Stimulated activated CD4-positive, alpha-beta T cell treated with anti-CD3 and anti-CD28 coated beads, Interleukin-15, amount 100 ng/mL, for 48 hours (primary cell): Measurements from ENCODE around the gene HDAC7.

ENCODE experiments used
- DNase-seq, 2 donors: peaks; one replicate each; pipeline ENCODE4 v3.0.0-alpha.2; 2020; ENCODE audit warnings: low read depth in 2 of 2

The HDAC7 gene

DNA sequence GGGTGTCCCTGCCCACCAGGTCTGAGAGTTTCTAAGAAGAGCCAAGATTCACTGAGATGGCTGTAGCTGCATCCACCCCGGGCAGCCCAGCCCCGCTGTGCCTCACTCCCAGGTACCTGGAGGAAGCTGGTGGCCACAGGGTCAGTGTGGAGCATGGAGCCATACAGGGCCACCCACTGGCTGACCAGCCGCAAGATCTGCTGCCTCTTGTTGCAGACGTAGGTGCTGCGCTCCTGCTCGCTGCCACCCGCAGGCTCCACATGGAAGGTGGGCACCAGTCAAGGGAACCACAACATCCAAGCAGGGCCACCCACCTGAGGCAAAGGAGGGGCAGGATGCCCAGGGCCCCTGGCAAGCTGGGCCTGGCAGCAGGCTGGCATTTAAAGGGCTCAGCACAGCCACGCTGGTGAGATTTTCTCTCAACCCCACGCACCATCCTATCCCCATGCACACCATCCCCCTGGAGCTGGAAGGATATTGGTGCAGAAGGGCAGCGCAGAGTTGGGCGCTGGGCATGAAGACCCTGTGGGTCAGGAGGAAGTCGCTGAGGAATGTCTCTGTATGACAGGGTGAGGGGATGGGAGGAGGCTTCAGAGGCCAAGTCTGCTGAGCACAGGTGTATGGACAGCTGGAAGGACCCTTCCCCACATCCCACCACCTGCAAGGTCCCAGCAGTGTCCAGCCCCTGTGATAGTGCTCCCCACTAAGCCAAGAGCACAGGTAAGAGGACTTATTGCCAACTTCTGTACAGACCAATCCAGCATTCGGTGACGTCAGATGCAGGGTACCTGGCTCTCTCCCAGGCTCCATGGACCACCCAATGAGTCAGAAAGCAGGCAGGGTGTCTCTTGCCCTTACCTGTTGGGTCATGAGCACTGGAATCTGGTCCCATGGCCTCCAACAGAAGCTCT, 71.9 kb downstream of the HDAC7 start:
- DNase-seq, result no peak

DNA sequence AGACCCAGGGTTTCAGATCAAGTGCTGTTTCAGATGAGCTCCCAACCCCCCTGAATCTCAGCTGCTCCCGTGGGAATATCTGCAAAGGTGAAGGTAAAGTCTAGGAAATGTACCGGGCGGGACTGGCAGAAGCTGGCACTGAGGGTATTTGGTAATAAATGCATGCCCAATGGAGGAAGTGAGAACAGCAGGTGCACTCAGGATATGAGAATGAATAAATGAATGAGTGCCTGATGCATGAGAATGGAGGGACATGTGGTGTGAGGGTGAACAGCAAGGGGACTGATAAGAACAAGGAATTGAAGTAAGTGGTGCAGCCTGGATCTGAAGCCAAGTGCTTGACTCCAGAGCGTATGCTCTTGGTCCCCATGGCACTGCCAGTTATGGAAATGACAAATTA, 72.6 kb downstream of the HDAC7 start:
- DNase-seq, result no peak

GRCh38 chr12:47746523-47746922, 73.2 kb downstream of the HDAC7 start:
- no peak for DNase-seq

GRCh38 chr12:47746073-47746472, 73.6 kb downstream of the HDAC7 start:
- no peak for DNase-seq

DNA sequence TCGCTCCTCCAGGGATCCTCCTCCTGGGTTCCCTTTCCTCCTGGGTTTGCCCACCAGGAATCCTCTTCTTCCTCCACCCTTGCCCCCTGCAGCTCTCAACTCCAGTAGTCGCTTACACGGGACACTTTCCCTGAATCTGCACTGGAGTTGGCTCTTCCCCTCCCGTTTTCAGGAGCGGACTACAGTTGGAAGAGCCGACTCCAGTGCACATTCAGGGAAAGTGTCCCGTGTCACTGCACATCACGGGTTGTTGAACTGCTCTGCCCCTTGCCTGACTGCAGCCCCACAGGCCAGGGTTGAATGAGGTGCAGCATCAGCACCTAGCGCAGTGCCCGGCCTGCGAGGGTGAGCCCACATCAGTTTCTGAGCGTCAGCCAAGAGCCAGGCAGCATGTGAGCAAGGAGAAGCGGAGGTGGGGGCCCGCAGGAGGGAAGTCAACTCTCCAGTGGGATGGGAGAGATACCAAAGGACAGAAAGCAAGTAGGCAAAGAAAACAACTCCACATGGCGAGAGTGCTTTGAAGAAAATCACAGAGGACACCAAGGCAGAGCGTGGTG, 74.1 kb downstream of the HDAC7 start:
- no peak for DNase-seq

DNA sequence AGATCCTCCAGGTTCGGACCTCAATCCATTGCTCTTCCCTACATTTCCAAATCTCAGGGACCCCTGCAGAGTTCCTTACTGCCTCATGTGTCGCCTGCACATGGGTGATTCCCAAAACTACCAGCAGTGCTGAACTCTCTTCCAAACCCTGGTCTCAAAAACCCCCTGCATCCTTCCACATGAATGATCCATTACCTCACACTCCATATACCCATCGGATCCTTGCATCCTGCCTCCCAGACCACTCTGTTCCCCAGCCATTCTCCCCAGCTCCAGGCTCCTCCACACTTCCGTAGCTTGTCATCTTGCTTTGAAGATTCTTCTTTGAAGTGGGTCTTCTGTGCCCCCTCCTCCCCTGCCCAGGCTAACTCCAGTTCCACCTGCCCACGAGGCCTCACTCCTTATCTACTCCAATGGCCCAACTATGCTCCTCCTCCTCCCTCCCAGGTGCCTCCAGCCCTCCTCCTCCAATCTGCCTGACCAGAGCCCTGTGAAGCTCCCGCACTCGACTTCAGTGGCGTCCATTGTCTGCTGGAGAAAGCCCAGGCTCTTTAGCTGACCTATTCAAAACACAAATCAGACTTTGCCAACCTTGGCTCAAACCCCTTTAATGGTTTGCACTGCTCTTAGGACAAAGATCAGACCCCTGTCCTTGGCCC, 74.8 kb downstream of the HDAC7 start:
- DNase-seq, result no peak

GRCh38 chr12:47744005-47744651, 75.6 kb downstream of the HDAC7 start:
- DNase-seq, result peak in 1 of 2 donors; percentile 41

DNA sequence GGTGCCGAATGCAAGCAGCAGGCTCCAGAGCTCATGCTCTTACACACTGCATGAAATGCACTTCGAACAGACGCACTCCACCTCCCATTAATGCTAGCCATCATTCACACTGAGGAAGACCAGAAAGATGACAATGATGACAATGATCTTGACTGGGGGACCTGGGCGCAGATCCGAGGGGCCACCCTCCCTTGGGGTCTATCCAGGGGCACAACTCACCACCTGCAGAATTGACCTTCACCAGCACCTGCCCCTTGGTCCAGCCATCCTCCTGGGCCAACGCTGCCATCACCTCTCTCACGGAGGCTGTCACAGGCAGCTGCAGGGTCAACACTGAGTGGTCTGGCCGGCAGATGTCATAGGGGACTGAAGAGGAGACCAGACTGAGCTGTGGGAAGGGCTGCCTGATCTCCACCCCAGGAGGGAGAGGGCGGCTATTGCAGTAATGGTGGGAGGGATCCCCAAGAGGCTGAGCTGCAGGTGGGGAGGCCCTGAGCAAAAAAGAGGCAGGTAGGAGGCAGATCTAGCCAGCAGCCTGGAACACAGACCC, 76.3 kb downstream of the HDAC7 start:
- no peak for DNase-seq

DNA sequence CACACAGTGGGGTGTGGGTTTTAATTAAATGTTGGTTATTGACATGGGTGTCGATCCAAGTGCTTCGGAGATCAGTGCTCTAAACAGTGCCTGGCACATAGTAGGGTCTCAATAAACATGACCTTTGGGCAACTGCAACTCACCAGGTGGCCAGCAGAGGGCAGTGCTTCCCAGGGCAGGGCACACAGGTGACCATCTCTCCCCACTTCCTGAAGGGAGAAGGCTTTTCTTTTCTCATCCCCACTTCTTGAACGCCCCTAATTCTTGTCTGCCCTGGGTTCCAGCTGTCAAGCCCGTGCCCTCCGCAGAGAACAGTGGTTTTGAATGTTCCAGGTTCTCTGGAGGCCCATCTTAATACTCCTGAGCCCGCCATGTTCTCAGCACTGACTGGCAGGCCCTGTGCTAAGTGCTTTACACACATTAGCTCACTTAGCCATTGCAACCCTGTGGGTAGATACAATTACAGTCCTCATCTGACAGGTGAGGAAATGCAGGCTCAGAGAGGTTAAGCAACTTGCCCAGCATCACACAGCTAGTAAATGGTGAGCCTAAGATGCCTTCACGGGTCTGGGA, 77.4 kb downstream of the HDAC7 start:
- DNase-seq, result peak; percentile 40 to 72

DNA sequence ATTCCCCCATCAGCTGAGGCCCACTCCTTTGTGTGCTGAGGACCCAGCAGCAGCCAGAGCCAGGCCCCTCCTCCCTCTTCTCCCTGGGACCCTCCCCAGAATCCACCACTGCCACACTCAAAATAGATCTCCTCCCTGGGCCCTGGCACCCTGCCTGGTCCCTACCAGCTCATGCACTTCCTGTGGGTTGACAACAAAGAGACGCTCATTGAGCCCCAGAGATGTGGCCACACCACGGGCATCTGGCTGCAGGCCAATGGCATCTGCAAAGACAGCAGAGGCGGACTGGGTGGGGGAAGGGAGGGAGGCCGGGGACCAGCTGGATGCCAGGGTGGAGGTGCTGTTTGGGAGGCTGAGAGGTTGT, 78.4 kb downstream of the HDAC7 start:
- DNase-seq, result peak; percentile 33 to 43

GRCh38 chr12:47740606-47741339, 78.9 kb downstream of the HDAC7 start:
- no peak for DNase-seq

DNA sequence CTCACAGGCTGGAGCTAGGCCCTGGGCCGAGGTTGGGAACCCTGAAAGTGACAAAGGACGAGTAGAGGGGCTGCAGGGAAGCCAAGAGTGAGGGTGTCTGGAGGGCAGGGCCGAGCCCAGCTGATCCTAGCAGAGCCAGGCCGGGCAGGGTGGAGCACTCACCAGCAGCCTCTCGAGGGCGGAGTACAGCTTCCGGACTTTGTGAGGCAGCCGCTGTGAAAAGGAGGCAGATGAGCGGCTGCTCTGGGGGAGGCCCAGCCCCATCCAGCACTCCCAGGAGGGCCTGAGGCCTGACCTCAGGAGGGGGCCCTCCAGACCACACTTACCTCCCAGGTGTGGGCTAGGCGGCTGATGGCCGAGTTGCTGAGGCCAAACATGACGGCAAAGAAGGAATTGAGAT, 79.7 kb downstream of the HDAC7 start:
- no peak for DNase-seq

DNA sequence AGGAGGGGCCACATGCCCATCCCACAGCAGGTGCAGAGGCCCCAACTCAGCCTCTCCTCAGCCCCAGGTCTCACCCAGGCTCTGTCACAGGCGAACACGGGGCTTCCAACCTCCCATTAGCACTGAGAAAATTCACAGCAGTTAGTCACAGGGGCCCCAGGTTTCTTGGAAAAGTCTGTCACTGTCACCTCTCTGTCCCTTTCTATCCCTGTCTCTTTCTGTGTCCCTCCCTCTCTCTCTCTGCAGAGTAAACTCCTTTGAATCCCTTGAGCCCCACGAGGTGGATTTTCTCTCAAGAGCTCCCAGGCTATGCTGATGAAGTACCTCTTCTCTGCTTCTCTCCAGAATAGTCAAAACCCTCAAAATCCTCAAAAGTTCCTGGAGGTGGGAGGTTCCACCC, 80.4 kb downstream of the HDAC7 start:
- DNase-seq, result no peak

GRCh38 chr12:47737936-47738594, 81.6 kb downstream of the HDAC7 start:
- DNase-seq, result no peak

DNA sequence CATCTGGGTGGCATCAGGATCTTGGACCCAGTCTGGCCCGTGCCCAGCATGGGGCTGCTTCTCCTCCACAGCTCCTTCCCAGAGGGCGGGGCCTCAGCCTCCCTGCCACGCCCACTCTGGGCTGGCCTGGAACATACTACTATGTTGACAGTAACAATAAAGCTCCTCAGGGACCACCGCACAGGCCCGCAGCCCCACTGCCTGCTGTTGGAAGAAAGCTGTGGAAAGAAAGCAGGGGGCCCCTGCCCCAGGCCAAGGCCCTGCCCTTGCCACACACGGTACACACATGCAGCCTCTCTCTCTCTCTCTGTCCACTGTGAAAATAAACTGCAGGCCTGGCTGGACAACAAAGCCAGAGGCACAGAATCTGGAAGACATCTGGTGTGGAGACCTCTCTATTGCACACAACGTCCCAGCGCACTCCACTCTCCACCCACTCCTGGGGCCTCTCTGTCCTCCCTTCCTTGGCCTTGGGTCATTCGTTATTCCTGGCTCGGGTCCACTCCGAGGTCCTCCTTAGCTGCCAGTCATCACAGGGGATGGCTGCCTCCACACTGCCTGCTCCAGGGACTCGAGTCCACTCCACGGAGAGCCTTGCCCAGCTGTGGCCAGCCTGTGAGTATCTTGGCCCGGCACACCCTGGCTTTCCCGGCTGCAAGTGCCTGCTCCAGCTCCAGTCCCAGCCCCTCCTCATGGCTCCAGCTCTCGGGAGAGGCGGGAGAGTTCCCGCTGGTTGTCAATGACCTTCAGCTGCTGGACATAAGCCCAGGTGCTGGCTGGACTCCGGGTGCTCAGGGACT, 82.6 kb downstream of the HDAC7 start:
- no peak for DNase-seq

- DNase-seq, result no peak
Observed at GRCh38 chr12:47736216-47736615, 83.5 kb downstream of the HDAC7 start.

GRCh38 chr12:47735649-47736048, 84.1 kb downstream of the HDAC7 start:
- DNase-seq, result no peak

DNA sequence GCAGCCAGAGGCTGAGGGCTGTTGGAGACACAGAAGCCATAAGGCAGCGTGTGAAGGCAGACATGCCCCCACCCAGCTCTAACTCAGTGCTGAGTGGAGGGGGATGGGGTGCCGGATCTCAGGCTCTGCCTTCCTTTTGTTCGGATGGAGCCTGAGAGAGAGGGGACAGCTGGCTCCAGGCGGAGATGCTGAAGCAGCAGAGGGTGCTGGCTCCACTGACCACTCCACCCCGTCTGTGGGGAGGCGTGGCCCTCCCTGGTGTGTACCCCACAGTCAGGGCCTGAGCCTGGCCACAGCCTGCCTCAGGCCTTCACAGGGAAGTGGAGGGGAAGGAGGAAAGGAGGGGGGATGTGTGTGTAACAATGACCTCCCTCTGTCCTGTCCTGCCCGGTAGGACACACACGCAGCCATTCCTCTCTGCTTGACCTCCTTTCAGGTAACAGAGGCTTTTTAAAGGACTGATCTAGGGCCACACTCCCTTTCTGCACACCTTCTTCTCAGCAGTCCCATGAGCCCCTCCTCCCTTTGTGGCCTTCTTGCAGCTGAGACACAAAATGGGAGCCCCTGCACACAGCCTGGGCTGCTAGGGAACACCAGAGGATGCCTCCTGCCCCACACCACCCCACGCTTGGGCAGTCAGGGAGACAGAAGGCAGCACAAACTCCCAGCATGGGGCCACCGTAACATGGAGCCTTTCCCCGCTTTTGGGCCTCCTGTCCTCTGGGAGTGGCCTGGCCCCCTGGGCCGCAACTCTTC, 84.8 kb downstream of the HDAC7 start:
- no peak for DNase-seq

- no peak for DNase-seq
Observed at GRCh38 chr12:47733142-47733541, 86.6 kb downstream of the HDAC7 start.
